ENCODE data around the gene GJA3.

DNA sequence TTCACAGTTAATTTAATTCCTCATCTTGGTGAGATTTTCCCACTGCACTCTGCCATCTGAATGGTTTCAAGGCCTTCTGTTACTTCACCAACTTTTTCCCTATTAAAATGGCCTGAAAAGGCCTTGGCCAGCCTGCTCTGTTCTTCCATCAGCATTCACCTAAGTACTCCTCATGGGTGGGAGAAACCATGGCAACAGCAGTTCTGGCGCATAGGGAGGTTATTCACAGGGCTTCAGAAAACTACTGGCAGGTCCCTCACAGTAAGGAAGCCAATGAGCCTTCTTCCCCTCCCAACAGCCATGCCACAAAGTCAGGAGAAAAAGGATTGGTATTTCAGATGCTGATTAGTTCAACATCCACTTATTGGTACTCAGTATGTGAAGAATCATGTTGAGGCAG, 49.1 kb upstream of the GJA3 start:
- TF ChIP-seq, protein P1, sequence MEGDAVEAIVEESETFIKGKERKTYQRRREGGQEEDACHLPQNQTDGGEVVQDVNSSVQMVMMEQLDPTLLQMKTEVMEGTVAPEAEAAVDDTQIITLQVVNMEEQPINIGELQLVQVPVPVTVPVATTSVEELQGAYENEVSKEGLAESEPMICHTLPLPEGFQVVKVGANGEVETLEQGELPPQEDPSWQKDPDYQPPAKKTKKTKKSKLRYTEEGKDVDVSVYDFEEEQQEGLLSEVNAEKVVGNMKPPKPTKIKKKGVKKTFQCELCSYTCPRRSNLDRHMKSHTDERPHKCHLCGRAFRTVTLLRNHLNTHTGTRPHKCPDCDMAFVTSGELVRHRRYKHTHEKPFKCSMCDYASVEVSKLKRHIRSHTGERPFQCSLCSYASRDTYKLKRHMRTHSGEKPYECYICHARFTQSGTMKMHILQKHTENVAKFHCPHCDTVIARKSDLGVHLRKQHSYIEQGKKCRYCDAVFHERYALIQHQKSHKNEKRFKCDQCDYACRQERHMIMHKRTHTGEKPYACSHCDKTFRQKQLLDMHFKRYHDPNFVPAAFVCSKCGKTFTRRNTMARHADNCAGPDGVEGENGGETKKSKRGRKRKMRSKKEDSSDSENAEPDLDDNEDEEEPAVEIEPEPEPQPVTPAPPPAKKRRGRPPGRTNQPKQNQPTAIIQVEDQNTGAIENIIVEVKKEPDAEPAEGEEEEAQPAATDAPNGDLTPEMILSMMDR (conservative IDR thresholded peaks at IDR 0.05; ENCODE audit: low read length): no peak
- TF ChIP-seq EZH2phosphoT487 (IDR thresholded peaks at IDR 0.05; ENCODE audit: borderline replicate concordance, low read depth, low read length): no peak
